Pancreas (tissue), 10 donors: Measurements from ENCODE around the gene VWC2L. TPM values are rescaled to one million over a fixed set of nuclear protein-coding genes. Genes with fewer than 3 reads are reported as not detected.

ENCODE experiments used
- ATAC-seq, 4 donors: fragments of 200-7000 bp; cut with Tn5 transposase; one replicate each; pipeline versions ENCODE4 v1.8.0 to v1.9.1; 2020; ENCODE audit warnings: mild to moderate bottlenecking in 4 of 4, moderate library complexity in 4 of 4
- DNase-seq, 6 donors: peaks; one replicate each; pipeline ENCODE4 v3.0.0-alpha.2; 2020
- FAIRE-seq: peaks from 2 replicates; lab custom pipeline; 2012; peaks lifted over from hg19 to GRCh38; lab: Jason Lieb, UNC
- H3K27ac ChIP-seq, 4 donors: fragments of 200-600 bp; sonication (generic); 1 replicate in 3 of 4; 2 replicates in 1 of 4; pipeline versions ENCODE4 v1.5.0 to v1.8.0; 2020
- H3K27me3 ChIP-seq, 4 donors: fragments of 200-600 bp; one replicate each; pipeline ENCODE4 v1.8.0; 2021
- H3K36me3 ChIP-seq, 3 donors: fragments of 200-600 bp; sonication (generic) in 1 of 3; one replicate each; pipeline versions ENCODE4 v1.5.0 to v1.8.0; 2020 to 2021
- H3K4me1 ChIP-seq, 3 donors: fragments of 200-600 bp; one replicate each; pipeline ENCODE4 v1.8.0; 2021
- H3K4me3 ChIP-seq, 4 donors: fragments of 200-600 bp; sonication (generic) in 2 of 4; one replicate each; pipeline versions ENCODE4 v1.5.0 to v1.8.0; 2020 to 2021
- H3K9me3 ChIP-seq, 4 donors: fragments of 200-600 bp; one replicate each; pipeline ENCODE4 v1.8.0; 2021
- CTCF ChIP-seq, 4 donors: fragments of 200-600 bp; sonication (generic) in 3 of 4; IDR thresholded peaks; one replicate each; pipeline versions ENCODE4 v1.5.0 to v1.8.0; 2021; ENCODE audit warnings: antibody characterized with exemption in 4 of 4
- WGBS, 2 donors: extraction: QIAGEN DNeasy Blood & Tissue Kit; methylation state at CpG; one replicate each; pipeline ENCODE4 v1.1.7; 2013; 5-methylcytosine and 5-hydroxymethylcytosine counted together
- intact Hi-C, 3 donors: fragments of 100-400 bp; cut with DNase I; formaldehyde crosslinking; loops; one replicate each; pipeline versions ENCODE4 v1.11.1 to v1.14.2; 2022
- polyA plus RNA-seq, 2 donors: library from polyadenylated mRNA; stranded (reverse); fragments of 200-250 nt; gene quantifications; one replicate each; pipeline ENCODE4 v1.2.3, GENCODE V29; 2013
- total RNA-seq, 6 donors: library from RNA; stranded (reverse); fragmentation: NEBNext Ultra II Directional in 4 of 6; extraction: Animal tissue kit (Norgen Biotek cat#: 25700) in 4 of 6; gene quantifications; one replicate each; pipeline versions ENCODE4 v1.2.1 to v1.2.4, GENCODE V29; 2021 to 2023
- donor health status: healthy with polysubstance abuse.
- donor health status: DM: no; HTN: no; CAD: no; lungs with moderate emphysema.
- donor health status: DM: no; HTN: no; CAD: no.
- donor health status: control.
- donor health status: control.
- donor health status: Bipolar disorder and iron deficiency.
- donor health status: DM: yes; HTN: yes; CAD: no.
- donor health status: DM: no; HTN: no; CAD: no.
- donor health status: DM: no; HTN: no; CAD: no.
- donor health status: DM: yes; HTN: yes; CAD: no.

Gene VWC2L
- total and polyA plus RNA-seq, 8 donors = 0.08 to 0.12 (median 0.09) TPM; not detected in 4

- H3K36me3 ChIP-seq = no peaks in the 10 kb centered on the region
- H3K9me3 ChIP-seq = no peaks in the 10 kb centered on the region
- TF ChIP-seq CTCF (IDR thresholded peaks at IDR 0.05) = no peak
- WGBS, 2 donors = 72 to 89% methylated on average over 5 of the region's 5 CpGs
- DNase-seq (no peak), FAIRE-seq (no peak), ATAC-seq (no peak)
- no peaks in the 10 kb centered on the region for H3K4me1 ChIP-seq
- no peaks in the 10 kb centered on the region for H3K27me3 ChIP-seq
- H3K4me3 ChIP-seq = no peak overlapping the region
- intact Hi-C loops = no loop called here
- H3K27ac ChIP-seq = no peak overlapping the region
Observed at GRCh38 chr2:214377286-214377624, 33.6 kb upstream of the VWC2L start.

GRCh38 chr2:214378455-214379103 lies 32.3 kb upstream of the VWC2L start:
- intact Hi-C loops = no loop called here
- no peak for TF ChIP-seq CTCF (IDR thresholded peaks at IDR 0.05)
- ATAC-seq = peak in 3 of 4 donors; percentile 53 to 61 (median 58)
- Histone ChIP-seq H3K9me3 (no peaks in the 10 kb centered on the region), H3K4me3 (no peak overlapping the region), H3K36me3 (no peaks in the 10 kb centered on the region), H3K4me1 (no peaks in the 10 kb centered on the region), H3K27me3 (no peaks in the 10 kb centered on the region), H3K27ac (no peak overlapping the region)
- 11 to 13% methylated on average over 3 of the region's 3 CpGs for WGBS, 2 donors
- FAIRE-seq = no peak
- DNase-seq = peak in 4 of 6 donors; percentile 2 to 40 (median 28)

- H3K4me1 ChIP-seq = no peaks in the 10 kb centered on the region
- H3K4me3 ChIP-seq = no peak overlapping the region
- WGBS, 2 donors = 65 to 87% methylated on average over 1 of the region's 1 CpG
- intact Hi-C loops = no loop called here
- no peaks in the 10 kb centered on the region for H3K36me3 ChIP-seq
- H3K9me3 ChIP-seq = no peaks in the 10 kb centered on the region
- ATAC-seq (no peak), FAIRE-seq (no peak), DNase-seq (no peak)
- no peaks in the 10 kb centered on the region for H3K27me3 ChIP-seq
- no peak for TF ChIP-seq CTCF (IDR thresholded peaks at IDR 0.05)
- H3K27ac ChIP-seq = no peak overlapping the region
Observed at GRCh38 chr2:214379227-214379626, 31.6 kb upstream of the VWC2L start.

GRCh38 chr2:214380681-214381080 lies 30.2 kb upstream of the VWC2L start:
- Histone ChIP-seq H3K36me3 (no peaks in the 10 kb centered on the region), H3K27ac (no peak overlapping the region), H3K4me3 (no peak overlapping the region), H3K9me3 (no peaks in the 10 kb centered on the region), H3K4me1 (no peaks in the 10 kb centered on the region), H3K27me3 (no peaks in the 10 kb centered on the region)
- DNase-seq (no peak), FAIRE-seq (no peak), ATAC-seq (no peak)
- 46 to 51% methylated on average over 5 of the region's 5 CpGs for WGBS, 2 donors
- intact Hi-C loops = no loop called here
- no peak for TF ChIP-seq CTCF (IDR thresholded peaks at IDR 0.05)

GRCh38 chr2:214382229-214382628 lies 28.6 kb upstream of the VWC2L start:
- no peak for TF ChIP-seq CTCF (IDR thresholded peaks at IDR 0.05)
- DNase-seq (no peak), ATAC-seq (no peak), FAIRE-seq (no peak)
- H3K4me1 ChIP-seq = no peaks in the 10 kb centered on the region
- WGBS, 2 donors = 22 to 26% methylated on average over 2 of the region's 2 CpGs
- no peak overlapping the region for H3K27ac ChIP-seq
- intact Hi-C loops = no loop called here
- H3K36me3 ChIP-seq = no peaks in the 10 kb centered on the region
- H3K4me3 ChIP-seq = no peak overlapping the region
- H3K9me3 ChIP-seq = no peaks in the 10 kb centered on the region
- H3K27me3 ChIP-seq = no peaks in the 10 kb centered on the region
